ENCODE results near the gene VPS13D. TPM values are rescaled to one million over a fixed set of nuclear protein-coding genes. Genes with fewer than 3 reads are reported as not detected.
A peak's percentile ranks its signal among the peaks of the same experiment; 100 is the strongest.

VPS13D gene
- total RNA-seq, 1 experiment from 2014 or later: 11.1 TPM

DNA sequence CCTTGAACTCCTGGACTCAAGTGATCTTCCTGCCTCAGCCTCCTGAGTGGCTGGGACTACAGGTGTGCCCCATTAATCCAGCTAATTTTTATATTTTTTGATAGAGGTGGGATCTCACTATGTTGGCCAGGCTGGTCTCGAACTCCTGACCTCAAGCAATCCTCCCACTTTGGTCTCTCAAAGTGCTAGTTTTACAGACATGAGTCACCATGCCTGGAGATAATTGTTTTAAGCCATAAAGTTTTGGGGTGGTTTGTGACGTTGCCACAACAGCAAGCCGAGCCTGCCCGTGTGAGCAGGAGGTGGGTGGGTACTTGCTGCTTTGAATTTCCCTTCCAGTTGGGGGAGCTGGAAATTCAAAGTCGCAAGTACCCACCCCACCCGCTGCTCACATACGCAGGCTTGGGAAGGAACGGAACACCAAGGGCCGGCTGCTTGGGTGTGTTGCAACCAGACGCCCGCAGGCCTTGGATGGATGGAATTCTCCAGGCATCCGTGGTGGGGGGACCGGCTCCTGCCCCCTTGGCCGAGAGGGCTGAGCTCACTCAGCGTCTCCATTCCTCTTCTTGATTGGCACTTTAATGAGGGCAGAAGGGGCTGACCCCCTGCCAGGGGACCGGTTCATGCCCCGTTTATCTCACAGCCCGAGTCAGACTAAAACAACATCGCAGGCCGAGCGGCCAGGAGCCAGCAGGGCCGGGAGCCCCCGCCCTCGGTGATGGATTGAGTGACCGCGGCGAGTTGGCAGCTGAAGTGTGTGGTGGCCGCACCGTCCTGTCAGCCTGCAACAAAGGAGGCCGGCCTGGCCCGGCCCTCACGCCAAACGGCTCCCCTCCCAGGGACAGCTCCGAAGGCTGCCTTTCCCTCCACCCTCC is 310.1 kb downstream of the VPS13D start:
- peak; percentile 96 for DNase-seq (ENCODE audit: low read depth)

- DNase-seq (ENCODE audit: low read depth): no peak
These were observed 310.9 kb downstream of the VPS13D start for GRCh38 chr1:12540580-12541273.

GRCh38 chr1:12541274-12542137 is 311.7 kb downstream of the VPS13D start:
- DNase-seq (ENCODE audit: low read depth): peak; percentile 75

DNA sequence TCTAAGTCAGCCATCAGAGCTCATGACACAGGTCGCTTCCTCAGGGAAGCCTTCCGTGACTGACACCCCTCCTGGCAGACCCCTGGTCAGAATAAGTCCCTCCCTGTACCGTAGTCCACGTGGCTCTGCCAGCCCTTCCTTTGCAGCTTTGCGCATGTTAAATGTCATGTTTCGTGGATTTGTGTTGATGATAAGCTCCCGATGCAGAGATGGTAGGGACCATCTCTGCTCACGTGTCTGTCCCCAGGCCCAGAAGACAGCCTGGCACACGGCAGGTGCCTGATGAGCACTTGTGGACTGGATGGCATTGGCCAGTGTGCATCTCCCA is 312.3 kb downstream of the VPS13D start:
- no peak for DNase-seq (ENCODE audit: low read depth)

GRCh38 chr1:12542616-12543592 is 313.1 kb downstream of the VPS13D start:
- no peak for DNase-seq (ENCODE audit: low read depth)

GRCh38 chr1:12543740-12544154 is 313.9 kb downstream of the VPS13D start:
- no peak for DNase-seq (ENCODE audit: low read depth)

DNA sequence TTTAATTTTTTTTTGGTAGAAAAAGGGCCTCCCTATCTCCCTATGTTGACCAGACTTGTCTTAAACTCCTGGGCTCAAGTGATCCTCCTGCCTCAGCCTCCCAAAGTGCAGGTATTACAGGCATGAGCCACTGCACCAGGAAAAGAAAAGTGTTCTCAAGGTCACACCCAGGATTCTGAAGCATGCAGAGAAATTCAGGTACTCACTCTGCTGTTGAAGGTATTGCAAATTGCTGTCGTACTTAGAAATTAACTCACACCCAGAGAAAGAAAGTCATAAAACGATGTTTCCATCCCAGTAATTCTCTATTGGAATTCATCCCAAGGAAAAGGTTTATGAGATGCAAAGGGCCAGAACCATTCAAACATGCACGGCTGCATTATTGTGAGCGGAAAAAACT is 314.5 kb downstream of the VPS13D start:
- DNase-seq (ENCODE audit: low read depth): no peak

- DNase-seq (ENCODE audit: low read depth): peak; percentile 61
These were observed 315.2 kb downstream of the VPS13D start for GRCh38 chr1:12544992-12545391.

- DNase-seq (ENCODE audit: low read depth): no peak
These were observed 317.1 kb downstream of the VPS13D start for GRCh38 chr1:12546771-12547585.

- no peak for DNase-seq (ENCODE audit: low read depth)
These were observed 317.9 kb downstream of the VPS13D start for GRCh38 chr1:12547586-12548225.

- DNase-seq (ENCODE audit: low read depth): no peak
These were observed 318.6 kb downstream of the VPS13D start for GRCh38 chr1:12548279-12548972.

- no peak for DNase-seq (ENCODE audit: low read depth)
These were observed 319.2 kb downstream of the VPS13D start for GRCh38 chr1:12548973-12549459.

- DNase-seq (ENCODE audit: low read depth): peak; percentile 94
These were observed 319.9 kb downstream of the VPS13D start for GRCh38 chr1:12549460-12550349.

DNA sequence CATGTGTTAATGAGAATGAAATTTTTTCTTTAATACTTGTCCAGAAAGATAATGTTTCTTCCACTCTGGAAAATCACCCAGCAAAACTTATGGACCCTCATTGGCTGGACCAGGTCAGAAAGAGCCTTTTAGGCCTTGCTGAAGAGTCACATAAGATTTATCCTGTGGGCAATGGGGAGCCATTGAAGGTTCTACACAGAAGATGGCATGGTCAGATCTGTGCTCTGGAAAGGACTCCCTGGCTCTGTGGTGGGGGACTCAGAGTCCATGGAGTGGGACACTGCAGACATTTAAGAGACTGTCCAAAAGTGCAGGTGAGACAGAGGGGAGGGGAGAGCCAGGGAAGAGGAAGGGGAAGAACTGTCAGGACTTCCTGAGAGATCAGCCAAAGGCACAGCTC is 321.8 kb downstream of the VPS13D start:
- no peak for DNase-seq (ENCODE audit: low read depth)

- no peak for DNase-seq (ENCODE audit: low read depth)
These were observed 322.5 kb downstream of the VPS13D start for GRCh38 chr1:12552111-12552888.

GRCh38 chr1:12552951-12553921 is 323.4 kb downstream of the VPS13D start:
- DNase-seq (ENCODE audit: low read depth): no peak

All from Daoy (cell line).